Mammary microvascular endothelial cell (primary cell): ENCODE data around the gene ADCY1. TPM values are rescaled to one million over a fixed set of nuclear protein-coding genes. Genes with fewer than 3 reads are reported as not detected.

Experiments
- total RNA-seq: library from RNA; depleted of rRNA; stranded (reverse); fragments of >200 nt; gene quantifications from 2 replicates; pipeline ENCODE4 v1.2.3, GENCODE V29; 2015

ADCY1 gene
- 0.07 and 0.25 TPM in 2 replicates for total RNA-seq

DNA sequence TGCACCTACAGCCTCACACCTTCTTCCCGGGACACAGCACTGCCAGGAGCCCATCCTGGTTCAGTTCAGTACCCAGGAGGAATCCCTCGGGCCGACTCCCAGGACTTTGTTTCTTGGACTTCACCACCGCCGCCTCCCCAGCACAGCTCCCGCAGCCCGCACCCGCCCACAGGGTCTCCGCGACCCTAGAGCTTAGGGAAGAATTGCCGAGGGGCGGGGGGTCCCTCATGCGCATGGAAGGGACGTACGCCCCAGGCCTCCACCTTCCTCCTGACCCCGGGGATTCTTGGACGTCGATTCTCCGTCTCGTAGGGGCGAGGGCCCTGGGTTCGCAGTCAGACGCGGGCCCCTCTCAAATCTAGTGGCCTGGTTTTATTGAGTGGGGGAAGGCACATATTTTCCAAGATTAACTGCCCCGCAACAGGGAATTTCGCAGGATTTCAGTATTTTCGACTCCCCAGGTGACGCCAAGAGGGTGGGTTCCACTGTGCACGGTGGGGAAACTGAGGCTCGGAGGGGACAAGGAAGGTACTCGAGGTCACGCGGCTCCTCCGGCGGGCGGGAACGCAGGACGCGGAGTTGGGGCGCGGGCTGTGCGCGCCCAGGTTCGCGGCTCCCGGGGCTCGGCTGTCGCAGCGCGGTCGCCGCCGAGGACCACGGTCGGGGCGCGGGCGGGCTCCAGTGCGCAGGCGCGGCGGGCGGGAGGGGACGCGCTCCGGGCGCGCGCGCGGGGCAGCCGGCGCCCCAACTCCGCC is at the start of gene ADCY1:
Gene ADCY1, plus strand, starts transcription at position 708 of the 755 bp plus-strand sequence. CDS start 176 bp downstream, outside the sequence.

